Suprapubic skin (tissue), 3 donors: ENCODE results near the gene BCL7B.

ENCODE experiments used
- EP300 ChIP-seq: sonication (generic); formaldehyde crosslinking; IDR thresholded peaks from one replicate; pipeline ENCODE4 v1.6.1; 2017; ENCODE audit warnings: antibody characterized with exemption
- TF ChIP-seq, protein P1 (sequence below), 2 donors: fragments of 200-600 bp in 1 of 2; fragments of 450-650 bp in 1 of 2; sonication (generic) in 1 of 2; IDR thresholded peaks; one replicate each; pipeline ENCODE4 v1.5.1; 2016 to 2019; ENCODE audit warnings: antibody characterized with exemption in 2 of 2, mild to moderate bottlenecking in 1 of 2, moderate library complexity in 1 of 2

DNA sequence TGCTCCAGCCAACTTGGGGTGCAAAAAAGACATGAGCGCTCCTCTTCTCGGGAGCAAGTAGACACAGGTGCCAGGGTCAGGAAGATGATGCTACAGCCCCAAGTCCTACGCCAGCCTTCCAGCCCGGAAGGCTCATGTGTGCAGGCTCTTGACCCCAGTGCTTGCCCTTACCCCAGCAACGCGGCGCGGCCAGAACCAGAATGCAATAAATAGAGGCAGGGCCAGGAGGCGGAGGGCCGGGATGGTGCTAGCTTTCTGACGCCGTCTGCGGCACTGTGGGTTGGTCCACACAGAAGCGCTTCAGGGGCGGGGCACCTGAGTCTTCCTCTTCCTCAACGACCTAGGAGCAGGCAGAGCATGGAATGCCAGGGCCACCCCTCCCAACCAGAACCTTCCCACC is 20.4 kb downstream of the BCL7B start:
- TF ChIP-seq, protein P1, sequence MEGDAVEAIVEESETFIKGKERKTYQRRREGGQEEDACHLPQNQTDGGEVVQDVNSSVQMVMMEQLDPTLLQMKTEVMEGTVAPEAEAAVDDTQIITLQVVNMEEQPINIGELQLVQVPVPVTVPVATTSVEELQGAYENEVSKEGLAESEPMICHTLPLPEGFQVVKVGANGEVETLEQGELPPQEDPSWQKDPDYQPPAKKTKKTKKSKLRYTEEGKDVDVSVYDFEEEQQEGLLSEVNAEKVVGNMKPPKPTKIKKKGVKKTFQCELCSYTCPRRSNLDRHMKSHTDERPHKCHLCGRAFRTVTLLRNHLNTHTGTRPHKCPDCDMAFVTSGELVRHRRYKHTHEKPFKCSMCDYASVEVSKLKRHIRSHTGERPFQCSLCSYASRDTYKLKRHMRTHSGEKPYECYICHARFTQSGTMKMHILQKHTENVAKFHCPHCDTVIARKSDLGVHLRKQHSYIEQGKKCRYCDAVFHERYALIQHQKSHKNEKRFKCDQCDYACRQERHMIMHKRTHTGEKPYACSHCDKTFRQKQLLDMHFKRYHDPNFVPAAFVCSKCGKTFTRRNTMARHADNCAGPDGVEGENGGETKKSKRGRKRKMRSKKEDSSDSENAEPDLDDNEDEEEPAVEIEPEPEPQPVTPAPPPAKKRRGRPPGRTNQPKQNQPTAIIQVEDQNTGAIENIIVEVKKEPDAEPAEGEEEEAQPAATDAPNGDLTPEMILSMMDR (IDR thresholded peaks at IDR 0.05), result no peak
- no peak for TF ChIP-seq EP300
